CD14-positive monocyte (primary cell): ENCODE measurements around the gene MYL4. TPM values are rescaled to one million over a fixed set of nuclear protein-coding genes. Genes with fewer than 3 reads are reported as not detected.

Experiments
- DNase-seq, 3 donors: peaks; one replicate each; pipeline ENCODE4 v3.0.0-alpha.2; 2011 to 2022
- H2AFZ ChIP-seq: 2 replicates; pipeline ENCODE4 v1.6.0; 2012; ENCODE audit warnings: mild to moderate bottlenecking, low read depth, low read length, inconsistent platforms; ENCODE audit not compliant: insufficient read depth, poor library complexity, severe bottlenecking
- H3K27ac ChIP-seq, 2 donors: 1 replicate in 1 of 2; 2 replicates in 1 of 2; pipeline ENCODE4 v1.5.1; 2012 to 2013; ENCODE audit warnings: low read length in 2 of 2, control low read depth in 1 of 2, inconsistent platforms in 1 of 2, low read depth in 1 of 2, mild to moderate bottlenecking in 1 of 2
- H3K27me3 ChIP-seq, 2 donors: one replicate each; pipeline versions ENCODE4 v1.6.0 to v1.6.1; 2011 to 2013; ENCODE audit warnings: low read length in 2 of 2; ENCODE audit not compliant: control insufficient read depth in 2 of 2, insufficient read depth in 2 of 2
- H3K36me3 ChIP-seq, 2 donors: replicated peaks in 1 of 2; 1 replicate in 1 of 2; 2 replicates in 1 of 2; pipeline versions ENCODE4 v1.5.1 to v1.6.1; 2012 to 2013; ENCODE audit warnings: low read length in 2 of 2, control low read depth in 1 of 2, inconsistent platforms in 1 of 2, mild to moderate bottlenecking in 1 of 2; ENCODE audit not compliant: insufficient read depth in 2 of 2, control insufficient read depth in 1 of 2
- H3K4me1 ChIP-seq, 2 donors: 1 replicate in 1 of 2; 2 replicates in 1 of 2; pipeline versions ENCODE4 v1.5.1 to v1.6.1; 2012 to 2013; ENCODE audit warnings: low read length in 2 of 2, control low read depth in 1 of 2, inconsistent platforms in 1 of 2, mild to moderate bottlenecking in 1 of 2, moderate library complexity in 1 of 2; ENCODE audit not compliant: insufficient read depth in 2 of 2, control insufficient read depth in 1 of 2
- H3K4me2 ChIP-seq: replicated peaks from 2 replicates; pipeline ENCODE3; 2012; ENCODE audit warnings: low read length, moderate library complexity, mild to moderate bottlenecking; ENCODE audit not compliant: poor library complexity, severe bottlenecking; ENCODE audit errors: extremely low read depth
- H3K4me3 ChIP-seq, 3 experiments: fragments of 200-600 bp in 1 of 3; sonication (generic) in 1 of 3; replicated peaks in 1 of 3; 1 replicate in 2 of 3; 2 replicates in 1 of 3; pipeline ENCODE4 v1.5.1; 2011 to 2013; ENCODE audit warnings: low read length in 3 of 3, mild to moderate bottlenecking in 3 of 3, control low read depth in 2 of 3, low read depth in 2 of 3, inconsistent platforms in 1 of 3, moderate library complexity in 1 of 3
- H3K79me2 ChIP-seq: 2 replicates; pipeline ENCODE4 v1.6.0; 2012; ENCODE audit warnings: mild to moderate bottlenecking, control low read depth, inconsistent platforms, low read length, moderate library complexity; ENCODE audit not compliant: insufficient read depth
- H3K9ac ChIP-seq: 2 replicates; pipeline ENCODE4 v1.6.0; 2017; ENCODE audit warnings: low read length, mild to moderate bottlenecking; ENCODE audit not compliant: insufficient read depth, poor library complexity, severe bottlenecking
- H3K9me3 ChIP-seq, 2 donors: replicated peaks in 1 of 2; 1 replicate in 1 of 2; 2 replicates in 1 of 2; pipeline versions ENCODE4 v1.5.1 to v1.6.1; 2012 to 2013; ENCODE audit warnings: low read length in 2 of 2, control low read depth in 1 of 2; ENCODE audit not compliant: control insufficient read depth in 1 of 2, insufficient read depth in 1 of 2
- H4K20me1 ChIP-seq: 2 replicates; pipeline ENCODE4 v1.6.0; 2012; ENCODE audit warnings: mild to moderate bottlenecking, low read length, control low read depth, moderate library complexity; ENCODE audit not compliant: insufficient read depth
- H3K27ac Mint-ChIP-seq, 7 donors: one replicate each; pipeline ENCODE4 v1.8.0; 2020; ENCODE audit warnings: mild to moderate bottlenecking in 7 of 7, mixed read lengths in 7 of 7, moderate library complexity in 6 of 7, inconsistent platforms in 2 of 7
- H3K27me3 Mint-ChIP-seq, 3 donors: one replicate each; pipeline ENCODE4 v1.8.0; 2021 to 2022; ENCODE audit warnings: low read depth in 3 of 3, mild to moderate bottlenecking in 3 of 3, mixed read lengths in 3 of 3, moderate library complexity in 3 of 3, inconsistent platforms in 1 of 3
- H3K36me3 Mint-ChIP-seq, 2 donors: one replicate each; pipeline ENCODE4 v1.8.0; 2020; ENCODE audit warnings: mixed read lengths in 2 of 2, inconsistent platforms in 1 of 2, mild to moderate bottlenecking in 1 of 2
- H3K4me1 Mint-ChIP-seq: one replicate; pipeline ENCODE4 v1.8.0; 2020; ENCODE audit warnings: mild to moderate bottlenecking, mixed read lengths
- H3K4me3 Mint-ChIP-seq, 2 donors: one replicate each; pipeline ENCODE4 v1.8.0; 2020; ENCODE audit warnings: mild to moderate bottlenecking in 2 of 2, mixed read lengths in 2 of 2, moderate library complexity in 1 of 2
- H3K9me3 Mint-ChIP-seq, 7 donors: one replicate each; pipeline ENCODE4 v1.8.0; 2020 to 2022; ENCODE audit warnings: mixed read lengths in 7 of 7, mild to moderate bottlenecking in 6 of 7, moderate library complexity in 6 of 7, inconsistent platforms in 2 of 7
- CTCF ChIP-seq: fragments of 200-600 bp; IDR thresholded peaks from one replicate; pipeline ENCODE4 v1.8.0; 2022; ENCODE audit warnings: antibody characterized with exemption, mild to moderate bottlenecking
- WGBS: methylation state at CpG from one replicate; pipeline ENCODE4 v1.1.5; 2013; ENCODE audit warnings: missing lambda C conversion rate; ENCODE audit not compliant: insufficient coverage; 5-methylcytosine and 5-hydroxymethylcytosine counted together
- intact Hi-C, 2 donors: fragments of 100-400 bp; cut with micrococcal nuclease; formaldehyde crosslinking; loops; one replicate each; pipeline versions ENCODE4 v1.15.0 to v1.15.1; 2023
- polyA plus RNA-seq, 3 donors: library from polyadenylated mRNA; depleted of rRNA in 1 of 3; unstranded in 2 of 3; stranded (reverse) in 1 of 3; fragments of 300-500 nt in 2 of 3; fragments of >200 nt in 1 of 3; fragmentation: Illumina TruSeq in 2 of 3; gene quantifications; 1 replicate in 2 of 3; 2 replicates in 1 of 3; pipeline ENCODE4 v1.2.3, GENCODE V29; 2012 to 2021

Gene MYL4
- polyA plus RNA-seq, 3 donors = 0.43 TPM; not detected in 2

GRCh38 chr17:47244697-47245096 is 35.5 kb downstream of the MYL4 start:
- Mint-ChIP-seq H3K4me3 (no peak overlapping the region), H3K4me1 (peaks cover 13% of the 10 kb centered on the region)

GRCh38 chr17:47246120-47246519 is 37.0 kb downstream of the MYL4 start:
- H3K27me3 ChIP-seq = peaks cover under 1 to 2% of the 10 kb centered on the region in 2 donors
- H2AFZ ChIP-seq = no peak overlapping the region
- H3K9me3 ChIP-seq = no peaks in the 10 kb centered on the region
- no peak overlapping the region for H3K27ac ChIP-seq
- no peak overlapping the region for H3K4me2 ChIP-seq
- no peaks in the 10 kb centered on the region for H3K36me3 ChIP-seq
- no peaks in the 10 kb centered on the region for H3K79me2 ChIP-seq
- no peak overlapping the region for H3K9ac ChIP-seq
- intact Hi-C loops = loop anchor here in 1 of 2 donors (10.0 kb wide), 1 partner anchor 49 kb away; no protein-coding TSS in a partner anchor
- H3K27me3 Mint-ChIP-seq = peaks cover 13 to 22% (median 14%) of the 10 kb centered on the region in 3 donors
- no peak for DNase-seq
- H3K4me3 ChIP-seq = no peak overlapping the region
- H3K9me3 Mint-ChIP-seq = no peaks in the 10 kb centered on the region
- H3K36me3 Mint-ChIP-seq = no peaks in the 10 kb centered on the region
- WGBS = no CpG with 5 or more reads among the region's 2 CpGs
- no peaks in the 10 kb centered on the region for H3K4me1 Mint-ChIP-seq
- no peak overlapping the region for H3K4me3 Mint-ChIP-seq
- H3K4me1 ChIP-seq = no peaks in the 10 kb centered on the region
- no peaks in the 10 kb centered on the region for H4K20me1 ChIP-seq
- no peak overlapping the region for H3K27ac Mint-ChIP-seq
- no peak for TF ChIP-seq CTCF

More at GRCh38 chr17:47244697-47245096, 35.5 kb downstream of the MYL4 start:
- Mint-ChIP-seq H3K36me3 (no peaks in the 10 kb centered on the region), H3K9me3 (no peaks in the 10 kb centered on the region), H3K27ac (no peak overlapping the region), H3K27me3 (peaks cover 7 to 12% (median 7%) of the 10 kb centered on the region in 3 donors)
- H3K36me3 ChIP-seq = no peaks in the 10 kb centered on the region
- WGBS = 100% methylated on average over 1 of the region's 2 CpGs
- H3K4me3 ChIP-seq = no peak overlapping the region
- peaks cover 12 to 13% of the 10 kb centered on the region in 2 donors for H3K4me1 ChIP-seq
- H3K4me2 ChIP-seq = no peak overlapping the region
- H3K27me3 ChIP-seq = peaks cover 0 to 2% of the 10 kb centered on the region in 2 donors
- no peaks in the 10 kb centered on the region for H4K20me1 ChIP-seq
- no peak for TF ChIP-seq CTCF
- H3K79me2 ChIP-seq = no peaks in the 10 kb centered on the region
- no peak overlapping the region for H2AFZ ChIP-seq
- H3K27ac ChIP-seq = no peak overlapping the region
- no peak for DNase-seq
- no peaks in the 10 kb centered on the region for H3K9me3 ChIP-seq
- intact Hi-C loops = loop anchor here in 1 of 2 donors (10.0 kb wide), 1 partner anchor 50 kb away; no protein-coding TSS in a partner anchor
- H3K9ac ChIP-seq = no peak overlapping the region
